ENCODE results near the gene RHOD.

DNA sequence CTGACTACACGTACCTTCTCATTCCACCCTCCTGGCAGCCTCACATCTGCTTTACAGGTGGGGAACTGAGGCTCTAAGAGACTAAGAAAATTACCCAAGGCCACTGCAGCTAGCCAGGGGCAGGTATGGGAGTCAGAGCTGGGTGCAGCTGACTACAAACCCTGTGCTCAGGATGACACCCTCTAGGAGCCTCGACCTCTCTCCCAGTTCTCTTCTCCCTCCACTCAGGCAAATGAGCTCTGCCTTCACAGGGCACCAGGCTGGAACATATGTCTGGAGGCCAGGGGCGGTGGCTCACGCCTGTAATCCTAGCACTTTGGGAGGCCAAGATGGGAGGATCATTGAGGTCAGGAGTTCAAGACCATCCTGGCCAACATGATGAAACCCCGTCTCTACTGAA, 29.7 kb upstream of the RHOD start:
- no peak for TF ChIP-seq ZNF423 (CRISPR knock-in tag; IDR thresholded peaks at IDR 0.05)
- TF ChIP-seq GABPB1 (CRISPR knock-in tag; IDR thresholded peaks at IDR 0.05) = no peak
- TF ChIP-seq, protein P1, sequence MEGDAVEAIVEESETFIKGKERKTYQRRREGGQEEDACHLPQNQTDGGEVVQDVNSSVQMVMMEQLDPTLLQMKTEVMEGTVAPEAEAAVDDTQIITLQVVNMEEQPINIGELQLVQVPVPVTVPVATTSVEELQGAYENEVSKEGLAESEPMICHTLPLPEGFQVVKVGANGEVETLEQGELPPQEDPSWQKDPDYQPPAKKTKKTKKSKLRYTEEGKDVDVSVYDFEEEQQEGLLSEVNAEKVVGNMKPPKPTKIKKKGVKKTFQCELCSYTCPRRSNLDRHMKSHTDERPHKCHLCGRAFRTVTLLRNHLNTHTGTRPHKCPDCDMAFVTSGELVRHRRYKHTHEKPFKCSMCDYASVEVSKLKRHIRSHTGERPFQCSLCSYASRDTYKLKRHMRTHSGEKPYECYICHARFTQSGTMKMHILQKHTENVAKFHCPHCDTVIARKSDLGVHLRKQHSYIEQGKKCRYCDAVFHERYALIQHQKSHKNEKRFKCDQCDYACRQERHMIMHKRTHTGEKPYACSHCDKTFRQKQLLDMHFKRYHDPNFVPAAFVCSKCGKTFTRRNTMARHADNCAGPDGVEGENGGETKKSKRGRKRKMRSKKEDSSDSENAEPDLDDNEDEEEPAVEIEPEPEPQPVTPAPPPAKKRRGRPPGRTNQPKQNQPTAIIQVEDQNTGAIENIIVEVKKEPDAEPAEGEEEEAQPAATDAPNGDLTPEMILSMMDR (IDR thresholded peaks at IDR 0.05) = no peak
- TF ChIP-seq, protein P2, sequence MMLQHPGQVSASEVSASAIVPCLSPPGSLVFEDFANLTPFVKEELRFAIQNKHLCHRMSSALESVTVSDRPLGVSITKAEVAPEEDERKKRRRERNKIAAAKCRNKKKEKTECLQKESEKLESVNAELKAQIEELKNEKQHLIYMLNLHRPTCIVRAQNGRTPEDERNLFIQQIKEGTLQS (CRISPR knock-in tag; conservative IDR thresholded peaks at IDR 0.05) = no peak
- no peak for TF ChIP-seq SP1 (CRISPR knock-in tag; conservative IDR thresholded peaks at IDR 0.05)
- TF ChIP-seq ZNF317 (CRISPR knock-in tag; IDR thresholded peaks at IDR 0.05; ENCODE audit: borderline replicate concordance, low read depth) = no peak
- TF ChIP-seq, protein P3, sequence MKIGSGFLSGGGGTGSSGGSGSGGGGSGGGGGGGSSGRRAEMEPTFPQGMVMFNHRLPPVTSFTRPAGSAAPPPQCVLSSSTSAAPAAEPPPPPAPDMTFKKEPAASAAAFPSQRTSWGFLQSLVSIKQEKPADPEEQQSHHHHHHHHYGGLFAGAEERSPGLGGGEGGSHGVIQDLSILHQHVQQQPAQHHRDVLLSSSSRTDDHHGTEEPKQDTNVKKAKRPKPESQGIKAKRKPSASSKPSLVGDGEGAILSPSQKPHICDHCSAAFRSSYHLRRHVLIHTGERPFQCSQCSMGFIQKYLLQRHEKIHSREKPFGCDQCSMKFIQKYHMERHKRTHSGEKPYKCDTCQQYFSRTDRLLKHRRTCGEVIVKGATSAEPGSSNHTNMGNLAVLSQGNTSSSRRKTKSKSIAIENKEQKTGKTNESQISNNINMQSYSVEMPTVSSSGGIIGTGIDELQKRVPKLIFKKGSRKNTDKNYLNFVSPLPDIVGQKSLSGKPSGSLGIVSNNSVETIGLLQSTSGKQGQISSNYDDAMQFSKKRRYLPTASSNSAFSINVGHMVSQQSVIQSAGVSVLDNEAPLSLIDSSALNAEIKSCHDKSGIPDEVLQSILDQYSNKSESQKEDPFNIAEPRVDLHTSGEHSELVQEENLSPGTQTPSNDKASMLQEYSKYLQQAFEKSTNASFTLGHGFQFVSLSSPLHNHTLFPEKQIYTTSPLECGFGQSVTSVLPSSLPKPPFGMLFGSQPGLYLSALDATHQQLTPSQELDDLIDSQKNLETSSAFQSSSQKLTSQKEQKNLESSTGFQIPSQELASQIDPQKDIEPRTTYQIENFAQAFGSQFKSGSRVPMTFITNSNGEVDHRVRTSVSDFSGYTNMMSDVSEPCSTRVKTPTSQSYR (CRISPR knock-in tag; IDR thresholded peaks at IDR 0.05) = no peak
- TF ChIP-seq ZNF138 (CRISPR knock-in tag; conservative IDR thresholded peaks at IDR 0.05) = no peak
- no peak for TF ChIP-seq TP53 (CRISPR knock-in tag; IDR thresholded peaks at IDR 0.05)

Data from WTC11 (cell line).